Esophagus muscularis mucosa (tissue), 4 donors: ENCODE data around the gene LRRC63. TPM values are rescaled to one million over a fixed set of nuclear protein-coding genes. Genes with fewer than 3 reads are reported as not detected.
"Not testable (repeated sequence)": the region's sequence is repeated elsewhere in the genome, so short reads cannot be mapped to it uniquely, and the experiment has no call there.

ENCODE experiments used
- DNase-seq: peaks from one replicate; pipeline ENCODE4 v3.0.0-alpha.2; 2017; ENCODE audit errors: extremely low spot score
- H3K27ac ChIP-seq, 4 donors: fragments of 200-600 bp; sonication (generic); replicated peaks in 1 of 4; 1 replicate in 3 of 4; 2 replicates in 1 of 4; pipeline ENCODE4 v1.5.1; 2016 to 2019; ENCODE audit warnings: mild to moderate bottlenecking in 1 of 4
- H3K27me3 ChIP-seq, 4 donors: fragments of 200-600 bp; sonication (generic); one replicate each; pipeline versions ENCODE4 v1.5.1 to v1.6.0; 2016 to 2019
- H3K36me3 ChIP-seq, 4 donors: fragments of 200-600 bp; sonication (generic); one replicate each; pipeline ENCODE4 v1.5.1; 2016 to 2019
- H3K4me1 ChIP-seq, 4 donors: fragments of 200-600 bp; sonication (generic); one replicate each; pipeline ENCODE4 v1.5.1; 2016 to 2019
- H3K4me3 ChIP-seq, 4 donors: fragments of 200-600 bp; sonication (generic); 1 replicate in 2 of 4; 2 replicates in 2 of 4; pipeline ENCODE4 v1.5.1; 2016 to 2019; ENCODE audit warnings: mild to moderate bottlenecking in 4 of 4, moderate library complexity in 1 of 4
- H3K9me3 ChIP-seq, 4 donors: fragments of 200-600 bp; sonication (generic); 1 replicate in 3 of 4; 2 replicates in 1 of 4; pipeline ENCODE4 v1.5.1; 2016 to 2019
- EP300 ChIP-seq: sonication (generic); formaldehyde crosslinking; IDR thresholded peaks from one replicate; pipeline ENCODE4 v1.6.1; 2017; ENCODE audit warnings: antibody characterized with exemption
- POLR2A ChIP-seq: fragments of 450-650 bp; IDR thresholded peaks from one replicate; pipeline ENCODE4 v1.6.1; 2017; ENCODE audit warnings: antibody characterized with exemption, moderate library complexity, mild to moderate bottlenecking, low read depth
- POLR2AphosphoS5 ChIP-seq, 2 donors: sonication (generic); formaldehyde crosslinking; IDR thresholded peaks; one replicate each; pipeline ENCODE4 v1.6.1; 2017; ENCODE audit warnings: antibody characterized with exemption in 2 of 2
- WGBS: methylation state at CpG from one replicate; pipeline ENCODE4 v1.1.5; 2018; 5-methylcytosine and 5-hydroxymethylcytosine counted together
- intact Hi-C: fragments of 100-400 bp; cut with DNase I; formaldehyde crosslinking; loops from one replicate; pipeline ENCODE4 v1.15.1; 2023
- total RNA-seq, 4 donors: library from RNA; depleted of rRNA; stranded (reverse); fragments of >200 nt; gene quantifications; one replicate each; pipeline versions ENCODE4 v1.1.0 to v1.2.1, GENCODE V29; 2016
- TF ChIP-seq, protein P1 (sequence below), 3 experiments: fragments of 200-600 bp in 2 of 3; fragments of 450-650 bp in 1 of 3; sonication (generic) in 2 of 3; IDR thresholded peaks; one replicate each; pipeline ENCODE4 v1.5.1; 2017 to 2019; ENCODE audit warnings: antibody characterized with exemption in 3 of 3, mild to moderate bottlenecking in 2 of 3, moderate library complexity in 1 of 3

LRRC63 gene
- total RNA-seq, 4 donors from 2014 or later: 0.19 TPM; not detected in 3

DNA sequence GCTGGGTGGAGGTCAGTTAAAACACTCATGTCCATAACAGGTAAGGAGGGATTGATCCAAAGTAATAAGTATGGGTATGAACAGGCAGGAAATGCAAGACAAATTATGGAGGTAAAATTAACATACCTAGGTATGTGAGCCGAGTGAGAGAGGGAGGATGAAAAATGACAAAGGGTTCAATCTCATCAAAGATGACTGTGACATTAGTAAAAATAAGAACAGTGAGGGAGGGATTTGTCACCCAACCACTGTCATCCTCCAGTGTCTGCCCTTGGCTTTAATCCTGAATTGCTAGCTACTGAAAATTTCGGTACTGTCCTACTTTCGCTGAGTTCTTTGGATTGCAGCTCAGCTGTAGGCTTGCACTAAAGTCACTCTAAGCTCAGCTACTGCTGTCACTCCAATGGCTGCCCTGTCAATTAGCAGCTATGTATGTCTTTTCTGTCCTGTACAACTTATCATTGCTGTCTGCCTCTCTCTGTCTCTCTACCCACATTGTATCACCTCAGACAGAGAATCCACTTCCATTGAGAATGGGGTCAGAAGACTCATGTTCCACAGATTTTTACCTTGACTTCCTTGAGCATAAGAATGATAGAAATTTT is 62.5 kb downstream of the LRRC63 start:
- no peaks in the 10 kb centered on the region for H3K9me3 ChIP-seq
- no peak for DNase-seq
- TF ChIP-seq POLR2A (no peak), EP300 (no peak), POLR2AphosphoS5 (IDR thresholded peaks at IDR 0.05) (no peak)
- TF ChIP-seq, protein P1, sequence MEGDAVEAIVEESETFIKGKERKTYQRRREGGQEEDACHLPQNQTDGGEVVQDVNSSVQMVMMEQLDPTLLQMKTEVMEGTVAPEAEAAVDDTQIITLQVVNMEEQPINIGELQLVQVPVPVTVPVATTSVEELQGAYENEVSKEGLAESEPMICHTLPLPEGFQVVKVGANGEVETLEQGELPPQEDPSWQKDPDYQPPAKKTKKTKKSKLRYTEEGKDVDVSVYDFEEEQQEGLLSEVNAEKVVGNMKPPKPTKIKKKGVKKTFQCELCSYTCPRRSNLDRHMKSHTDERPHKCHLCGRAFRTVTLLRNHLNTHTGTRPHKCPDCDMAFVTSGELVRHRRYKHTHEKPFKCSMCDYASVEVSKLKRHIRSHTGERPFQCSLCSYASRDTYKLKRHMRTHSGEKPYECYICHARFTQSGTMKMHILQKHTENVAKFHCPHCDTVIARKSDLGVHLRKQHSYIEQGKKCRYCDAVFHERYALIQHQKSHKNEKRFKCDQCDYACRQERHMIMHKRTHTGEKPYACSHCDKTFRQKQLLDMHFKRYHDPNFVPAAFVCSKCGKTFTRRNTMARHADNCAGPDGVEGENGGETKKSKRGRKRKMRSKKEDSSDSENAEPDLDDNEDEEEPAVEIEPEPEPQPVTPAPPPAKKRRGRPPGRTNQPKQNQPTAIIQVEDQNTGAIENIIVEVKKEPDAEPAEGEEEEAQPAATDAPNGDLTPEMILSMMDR (IDR thresholded peaks at IDR 0.05): no peak
- H3K4me3 ChIP-seq: no peak overlapping the region
- H3K27me3 ChIP-seq: no peaks in the 10 kb centered on the region
- WGBS: 97% methylated on average over 3 of the region's 3 CpGs
- intact Hi-C loops: no loop called here
- no peaks in the 10 kb centered on the region for H3K36me3 ChIP-seq
- H3K4me1 ChIP-seq: no peaks in the 10 kb centered on the region
- no peak overlapping the region for H3K27ac ChIP-seq

DNA sequence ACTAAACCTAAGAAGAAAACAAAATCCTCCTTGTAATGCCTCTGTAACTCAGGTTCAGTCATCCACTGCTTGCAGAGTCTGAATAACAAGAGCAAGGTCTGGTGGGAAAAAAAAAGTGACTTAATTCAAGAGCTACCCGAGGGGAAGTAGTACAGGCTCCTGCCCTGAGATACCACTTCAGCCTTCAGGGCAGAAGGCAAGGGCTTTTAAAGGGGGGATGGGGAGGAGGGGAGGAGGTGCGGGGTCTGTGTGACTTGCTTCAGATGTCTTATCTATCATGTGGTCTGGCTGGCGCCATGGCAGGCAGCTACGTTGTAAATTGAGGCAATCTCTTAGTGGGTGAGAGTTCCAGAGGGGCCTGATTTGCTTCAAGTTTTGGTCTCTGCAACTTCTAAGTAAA is 66.7 kb downstream of the LRRC63 start:
- 41% methylated on average over 4 of the region's 4 CpGs for WGBS
- no peaks in the 10 kb centered on the region for H3K36me3 ChIP-seq
- no peak overlapping the region for H3K4me3 ChIP-seq
- TF ChIP-seq POLR2A: no peak
- TF ChIP-seq, protein P1 (IDR thresholded peaks at IDR 0.05): no peak
- TF ChIP-seq EP300: no peak
- no peak for TF ChIP-seq POLR2AphosphoS5 (IDR thresholded peaks at IDR 0.05)
- no peak for DNase-seq
- no peaks in the 10 kb centered on the region for H3K27me3 ChIP-seq
- H3K4me1 ChIP-seq: no peaks in the 10 kb centered on the region
- intact Hi-C loops: no loop called here
- H3K27ac ChIP-seq: no peak overlapping the region
- no peaks in the 10 kb centered on the region for H3K9me3 ChIP-seq

DNA sequence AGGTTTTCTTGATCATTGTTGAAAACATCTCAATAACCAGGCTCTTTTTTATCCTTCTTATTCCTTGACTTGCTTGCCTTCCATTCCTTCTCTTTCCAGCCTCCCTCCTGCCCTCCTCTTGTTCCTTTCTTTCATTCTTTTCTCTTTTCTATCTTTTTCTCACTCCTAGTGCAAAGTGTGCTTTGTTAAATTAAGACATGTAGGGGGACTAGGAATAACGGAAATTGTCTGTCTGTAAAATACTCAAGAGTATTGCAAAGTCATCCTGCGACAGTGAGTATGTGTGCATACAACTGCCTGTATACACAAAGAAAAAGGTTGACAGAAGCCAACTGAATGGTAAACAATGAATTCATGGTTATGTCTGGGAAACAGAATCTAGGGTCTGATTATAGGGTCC is 70.1 kb downstream of the LRRC63 start:
- WGBS: 47% methylated on average over 2 of the region's 2 CpGs

DNA sequence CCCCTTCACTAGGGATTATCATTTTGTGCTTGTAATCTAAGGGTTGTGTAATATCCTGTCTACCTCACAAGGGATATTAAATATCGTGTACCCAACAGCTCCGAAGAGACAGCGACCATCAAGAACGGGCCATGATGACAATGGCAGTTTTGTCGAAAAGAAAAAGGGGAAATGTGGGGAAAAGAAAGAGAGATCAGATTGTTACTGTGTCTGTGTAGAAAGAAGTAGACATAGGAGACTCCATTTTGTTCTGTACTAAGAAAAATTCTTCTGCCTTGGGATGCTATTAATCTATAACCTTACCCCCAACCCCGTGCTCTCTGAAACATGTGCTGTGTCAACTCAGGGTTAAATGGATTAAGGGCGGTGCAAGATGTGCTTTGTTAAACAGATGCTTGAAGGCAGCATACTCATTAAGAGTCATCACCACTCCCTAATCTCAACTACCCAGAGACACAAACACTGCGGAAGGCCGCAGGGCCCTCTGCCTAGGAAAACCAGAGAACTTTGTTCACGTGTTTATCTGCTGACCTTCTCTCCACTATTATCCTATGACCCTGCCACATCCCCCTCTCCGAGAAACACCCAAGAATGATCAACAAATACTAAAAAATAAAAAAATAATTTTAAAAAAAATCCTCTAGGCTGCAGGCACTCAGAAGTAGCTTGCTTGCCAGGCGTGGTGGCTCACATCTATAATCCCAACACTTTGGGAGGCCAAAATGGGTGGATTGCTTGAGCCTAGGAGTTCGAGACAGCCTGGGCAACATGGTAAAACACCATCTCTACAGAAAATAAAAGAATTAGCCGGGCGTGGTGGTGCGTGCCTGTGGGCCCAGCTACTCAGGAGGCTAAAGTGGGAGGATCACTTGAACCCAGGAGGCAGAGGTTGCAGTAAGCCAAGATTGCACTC is 72.4 kb downstream of the LRRC63 start:
- DNase-seq, H3K27me3 ChIP-seq, H3K4me3 ChIP-seq, intact Hi-C loops, H3K36me3 ChIP-seq, H3K4me1 ChIP-seq, H3K27ac ChIP-seq, H3K9me3 ChIP-seq: not testable (repeated sequence)
- WGBS: 75% methylated on average over 16 of the region's 16 CpGs

More for the DNA sequence above, 70.1 kb downstream of the LRRC63 start:
- intact Hi-C loops: no loop called here
- no peaks in the 10 kb centered on the region for H3K4me1 ChIP-seq
- TF ChIP-seq POLR2AphosphoS5 (IDR thresholded peaks at IDR 0.05) (no peak), EP300 (no peak), POLR2A (no peak)
- TF ChIP-seq, protein P1 (IDR thresholded peaks at IDR 0.05): no peak
- H3K27ac ChIP-seq: no peak overlapping the region
- H3K9me3 ChIP-seq: no peaks in the 10 kb centered on the region
- no peaks in the 10 kb centered on the region for H3K36me3 ChIP-seq
- H3K27me3 ChIP-seq: no peaks in the 10 kb centered on the region
- H3K4me3 ChIP-seq: no peak overlapping the region
- DNase-seq: no peak

DNA sequence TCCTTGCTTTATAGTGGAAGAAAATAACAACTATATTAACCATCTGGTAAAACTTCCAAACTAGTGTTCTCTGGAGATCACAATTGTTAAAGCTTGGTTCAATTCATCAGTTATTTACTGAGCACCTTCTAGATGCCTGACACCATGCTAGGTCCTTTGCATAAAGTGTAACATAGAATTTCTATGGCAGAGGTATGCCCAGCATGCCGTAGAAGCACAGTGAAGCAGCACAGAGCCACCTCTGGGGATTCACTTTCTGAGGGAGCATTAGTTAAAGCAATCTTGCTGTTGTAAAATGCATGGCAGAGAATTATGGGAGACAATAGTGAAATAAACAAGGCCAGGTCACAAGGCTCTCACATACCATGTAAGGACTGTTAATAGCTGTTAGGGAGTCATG is 75.2 kb downstream of the LRRC63 start:
- Histone ChIP-seq H3K4me1 (no peaks in the 10 kb centered on the region), H3K4me3 (no peak overlapping the region), H3K36me3 (no peaks in the 10 kb centered on the region), H3K9me3 (no peaks in the 10 kb centered on the region), H3K27me3 (no peaks in the 10 kb centered on the region), H3K27ac (no peak overlapping the region)
- DNase-seq: no peak
- intact Hi-C loops: no loop called here
- TF ChIP-seq POLR2AphosphoS5 (IDR thresholded peaks at IDR 0.05): no peak
- TF ChIP-seq EP300: no peak
- TF ChIP-seq POLR2A: no peak
- TF ChIP-seq, protein P1 (IDR thresholded peaks at IDR 0.05): no peak
- 70% methylated on average over 1 of the region's 1 CpG for WGBS
